Neural progenitor cell (in vitro differentiated cells): Measurements from ENCODE around the gene RNF14.

Source experiments
- CTCF ChIP-seq: fragments of 200-600 bp; sonication (generic); IDR thresholded peaks from 2 replicates; pipeline ENCODE4 v1.5.1; 2017; ENCODE audit warnings: antibody characterized with exemption, mild to moderate bottlenecking
- EZH2phosphoT487 ChIP-seq: fragments of 200-600 bp; sonication (generic); IDR thresholded peaks from 2 replicates; pipeline ENCODE4 v1.6.1; 2017; ENCODE audit warnings: antibody characterized with exemption

GRCh38 chr5:142015781-142016533 is 47.1 kb downstream of the RNF14 start:
- TF ChIP-seq EZH2phosphoT487 = no peak
- no peak for TF ChIP-seq CTCF
